VCaP (cell line): ENCODE results near the gene CDIP1.

Experiments
- H3K27ac ChIP-seq: fragments of 450-650 bp; 2 replicates; pipeline ENCODE4 v1.5.1; 2017
- TF ChIP-seq, protein P1 (sequence below): fragments of 450-650 bp; conservative IDR thresholded peaks from 2 replicates; pipeline ENCODE4 v1.5.1; 2017; ENCODE audit warnings: mild to moderate bottlenecking, moderate library complexity

CDIP1 gene

DNA sequence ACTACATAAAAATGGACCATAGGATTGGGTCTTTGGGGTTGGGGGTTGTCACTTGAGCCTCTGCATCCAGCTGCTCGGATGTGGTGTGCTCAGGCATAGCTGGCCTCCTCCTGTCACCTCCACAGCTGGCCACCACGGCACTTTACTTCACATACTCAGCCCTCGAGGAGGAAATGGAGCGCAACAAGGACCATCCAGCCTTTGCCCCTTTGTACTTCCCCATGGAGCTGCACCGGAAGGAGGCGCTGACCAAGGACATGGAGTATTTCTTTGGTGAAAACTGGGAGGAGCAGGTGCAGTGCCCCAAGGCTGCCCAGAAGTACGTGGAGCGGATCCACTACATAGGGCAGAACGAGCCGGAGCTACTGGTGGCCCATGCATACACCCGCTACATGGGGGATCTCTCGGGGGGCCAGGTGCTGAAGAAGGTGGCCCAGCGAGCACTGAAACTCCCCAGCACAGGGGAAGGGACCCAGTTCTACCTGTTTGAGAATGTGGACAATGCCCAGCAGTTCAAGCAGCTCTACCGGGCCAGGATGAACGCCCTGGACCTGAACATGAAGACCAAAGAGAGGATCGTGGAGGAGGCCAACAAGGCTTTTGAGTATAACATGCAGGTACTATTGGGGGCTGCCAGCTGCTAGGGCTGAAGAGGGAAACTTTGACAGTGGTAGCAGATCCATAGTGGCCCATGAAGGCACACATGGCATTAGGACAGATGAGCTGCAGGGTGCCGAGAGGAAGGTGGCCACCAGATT is 30.8 kb downstream of the CDIP1 start:
- TF ChIP-seq, protein P1, sequence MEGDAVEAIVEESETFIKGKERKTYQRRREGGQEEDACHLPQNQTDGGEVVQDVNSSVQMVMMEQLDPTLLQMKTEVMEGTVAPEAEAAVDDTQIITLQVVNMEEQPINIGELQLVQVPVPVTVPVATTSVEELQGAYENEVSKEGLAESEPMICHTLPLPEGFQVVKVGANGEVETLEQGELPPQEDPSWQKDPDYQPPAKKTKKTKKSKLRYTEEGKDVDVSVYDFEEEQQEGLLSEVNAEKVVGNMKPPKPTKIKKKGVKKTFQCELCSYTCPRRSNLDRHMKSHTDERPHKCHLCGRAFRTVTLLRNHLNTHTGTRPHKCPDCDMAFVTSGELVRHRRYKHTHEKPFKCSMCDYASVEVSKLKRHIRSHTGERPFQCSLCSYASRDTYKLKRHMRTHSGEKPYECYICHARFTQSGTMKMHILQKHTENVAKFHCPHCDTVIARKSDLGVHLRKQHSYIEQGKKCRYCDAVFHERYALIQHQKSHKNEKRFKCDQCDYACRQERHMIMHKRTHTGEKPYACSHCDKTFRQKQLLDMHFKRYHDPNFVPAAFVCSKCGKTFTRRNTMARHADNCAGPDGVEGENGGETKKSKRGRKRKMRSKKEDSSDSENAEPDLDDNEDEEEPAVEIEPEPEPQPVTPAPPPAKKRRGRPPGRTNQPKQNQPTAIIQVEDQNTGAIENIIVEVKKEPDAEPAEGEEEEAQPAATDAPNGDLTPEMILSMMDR, result no peak
- H3K27ac ChIP-seq, result no peak overlapping the region

- TF ChIP-seq, protein P1, result peak; percentile 75
- no peak overlapping the region for H3K27ac ChIP-seq
Observed at GRCh38 chr16:4506450-4506849, 32.1 kb downstream of the CDIP1 start.

GRCh38 chr16:4505356-4506147 is 33.0 kb downstream of the CDIP1 start:
- TF ChIP-seq, protein P1, result no peak

DNA sequence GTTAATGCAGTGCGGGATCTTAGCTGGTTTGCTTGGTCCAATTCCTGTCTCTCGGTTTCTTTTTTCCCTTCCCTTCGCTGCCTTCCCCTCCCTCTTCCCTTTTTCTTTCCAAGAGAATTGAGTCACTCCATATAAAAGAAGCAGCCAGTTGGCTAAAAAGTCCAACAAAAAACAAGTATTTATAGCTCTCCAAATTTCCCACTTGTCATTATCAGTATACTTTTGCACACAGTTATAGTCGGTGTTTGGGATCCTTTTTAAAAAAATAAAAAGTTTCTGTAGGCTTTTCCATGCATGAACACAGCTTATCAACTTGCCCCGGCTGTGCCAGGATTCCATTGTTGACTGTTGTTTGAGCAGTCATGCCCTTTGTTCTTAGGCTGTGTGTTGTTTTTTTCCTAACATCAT is 37.5 kb downstream of the CDIP1 start:
- no peak overlapping the region for H3K27ac ChIP-seq

More at GRCh38 chr16:4505356-4506147, 33.0 kb downstream of the CDIP1 start:
- no peak overlapping the region for H3K27ac ChIP-seq

DNA sequence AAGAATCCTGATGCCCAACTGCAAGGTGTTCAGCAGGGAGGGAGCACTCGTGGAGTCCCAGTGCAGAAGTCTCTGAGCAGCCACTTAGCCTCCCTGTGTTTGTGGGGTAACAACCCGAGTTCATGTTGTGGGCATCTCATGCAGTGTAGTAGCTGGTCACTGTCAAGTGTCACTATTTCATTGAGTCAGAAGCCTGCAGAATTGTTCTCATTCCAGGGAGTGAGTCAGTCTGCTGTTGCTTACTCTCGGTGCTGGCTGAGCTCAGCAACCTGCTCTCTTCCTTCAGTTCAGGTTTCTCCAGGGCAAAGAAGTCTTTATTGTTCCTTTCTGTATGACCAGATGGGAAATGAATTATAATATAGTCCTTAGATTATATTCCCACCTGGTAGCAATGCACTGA is 38.3 kb downstream of the CDIP1 start:
- H3K27ac ChIP-seq, result no peak overlapping the region
- TF ChIP-seq, protein P1, result no peak

More for the DNA sequence above, 37.5 kb downstream of the CDIP1 start:
- TF ChIP-seq, protein P1, result no peak

DNA sequence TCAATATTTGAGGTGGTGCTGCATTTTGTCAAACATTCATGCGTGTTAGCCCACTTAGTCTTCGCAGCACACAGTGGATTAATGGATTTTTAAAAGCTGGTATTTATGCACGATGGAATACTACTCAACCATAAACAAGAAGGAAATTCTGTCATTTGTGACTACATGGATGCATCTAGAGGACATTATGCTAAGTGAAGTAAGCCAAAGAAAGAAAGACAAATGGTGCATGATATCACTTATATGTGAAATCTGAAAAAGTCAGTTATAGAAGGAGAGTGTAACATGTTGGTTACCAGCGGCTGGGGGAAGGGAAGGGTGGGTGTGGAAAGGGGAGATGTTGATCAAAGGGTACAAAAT is 39.4 kb downstream of the CDIP1 start:
- H3K27ac ChIP-seq, result no peak overlapping the region
- TF ChIP-seq, protein P1, result no peak

DNA sequence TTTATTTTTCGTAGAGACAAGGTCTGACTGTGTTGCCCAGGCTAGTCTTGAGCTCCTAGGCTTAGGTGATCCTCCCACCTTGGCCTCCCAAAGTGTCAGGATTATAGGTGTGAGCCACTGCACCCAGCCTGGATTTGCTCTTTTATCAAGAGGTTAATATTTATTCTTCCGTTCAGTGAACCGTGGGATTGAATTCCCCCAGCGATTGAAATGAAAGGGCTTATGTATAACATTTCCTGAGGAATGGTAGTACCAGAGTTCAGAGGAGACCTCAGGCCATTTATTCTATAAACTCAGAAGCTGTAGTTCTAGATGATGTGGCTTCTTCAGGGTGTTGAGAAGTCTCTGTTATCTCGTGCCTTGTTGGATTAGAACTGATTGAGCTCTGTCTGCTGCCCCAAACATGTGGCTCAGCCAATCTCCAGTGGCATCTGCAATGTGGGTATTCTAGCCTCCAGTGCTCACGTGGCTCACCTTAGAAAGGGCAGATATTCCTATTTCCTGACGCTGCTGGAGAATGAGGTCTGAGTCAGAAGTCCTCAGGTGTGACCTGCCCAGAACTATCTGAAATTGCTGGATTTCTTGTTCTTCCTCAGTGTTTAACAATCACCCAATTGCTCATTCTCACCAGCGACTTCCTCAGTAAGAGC is 39.9 kb downstream of the CDIP1 start:
- TF ChIP-seq, protein P1, result no peak

More for the DNA sequence above, 39.9 kb downstream of the CDIP1 start:
- no peak overlapping the region for H3K27ac ChIP-seq
